Astrocyte (in vitro differentiated cells and primary cell): ENCODE data around the gene CCDC197. TPM values are rescaled to one million over a fixed set of nuclear protein-coding genes. Genes with fewer than 3 reads are reported as not detected.
A peak's percentile ranks its signal among the peaks of the same experiment; 100 is the strongest.

Source experiments
- DNase-seq: peaks from one replicate; pipeline ENCODE4 v3.0.0-alpha.2; 2010; ENCODE audit warnings: low read depth
- FAIRE-seq: peaks from 2 replicates; lab custom pipeline; 2011; peaks lifted over from hg19 to GRCh38; lab: Jason Lieb, UNC
- H2AFZ ChIP-seq: 2 replicates; pipeline ENCODE4 v1.6.0; 2012; ENCODE audit warnings: low read depth, low read length, inconsistent platforms
- H3K27ac ChIP-seq: 2 replicates; pipeline ENCODE4 v1.5.1; 2011; ENCODE audit warnings: low read depth, low read length, inconsistent platforms
- H3K27me3 ChIP-seq: 2 replicates; pipeline ENCODE4 v1.6.0; 2011; ENCODE audit warnings: low read length, inconsistent platforms; ENCODE audit not compliant: insufficient read depth
- H3K36me3 ChIP-seq: 2 replicates; pipeline ENCODE4 v1.5.1; 2011; ENCODE audit warnings: low read length, inconsistent platforms; ENCODE audit not compliant: insufficient read depth
- H3K4me1 ChIP-seq: 2 replicates; pipeline ENCODE4 v1.5.1; 2011; ENCODE audit warnings: low read length, inconsistent platforms; ENCODE audit not compliant: insufficient read depth
- H3K4me2 ChIP-seq: 2 replicates; pipeline ENCODE4 v1.6.0; 2012; ENCODE audit warnings: low read length, inconsistent platforms
- H3K4me3 ChIP-seq: 2 replicates; pipeline ENCODE4 v1.5.1; 2011; ENCODE audit warnings: low read depth, mild to moderate bottlenecking, low read length, inconsistent platforms; ENCODE audit not compliant: insufficient read depth
- H3K79me2 ChIP-seq: 2 replicates; pipeline ENCODE4 v1.6.0; 2012; ENCODE audit warnings: mild to moderate bottlenecking, low read length, inconsistent platforms; ENCODE audit not compliant: insufficient read depth
- H3K9ac ChIP-seq: 2 replicates; pipeline ENCODE4 v1.6.0; 2012; ENCODE audit warnings: mild to moderate bottlenecking, low read length, inconsistent platforms
- H3K9me3 ChIP-seq: 2 replicates; pipeline ENCODE4 v1.5.1; 2012; ENCODE audit warnings: low read depth, mild to moderate bottlenecking, low read length, inconsistent platforms; ENCODE audit not compliant: insufficient read depth
- H4K20me1 ChIP-seq: 2 replicates; pipeline ENCODE4 v1.6.0; 2012; ENCODE audit warnings: low read length, inconsistent platforms; ENCODE audit not compliant: insufficient read depth
- H3K27ac Mint-ChIP-seq: one replicate; pipeline ENCODE4 v1.8.0; 2021; ENCODE audit warnings: mild to moderate bottlenecking, mixed read lengths; ENCODE audit not compliant: unreplicated experiment
- H3K27me3 Mint-ChIP-seq: one replicate; pipeline ENCODE4 v1.8.0; 2021; ENCODE audit warnings: low read depth, mixed read lengths; ENCODE audit not compliant: unreplicated experiment
- H3K36me3 Mint-ChIP-seq: one replicate; pipeline ENCODE4 v1.8.0; 2021; ENCODE audit warnings: low read depth, mixed read lengths; ENCODE audit not compliant: unreplicated experiment
- H3K4me1 Mint-ChIP-seq: one replicate; pipeline ENCODE4 v1.8.0; 2021; ENCODE audit warnings: low read depth, mixed read lengths; ENCODE audit not compliant: unreplicated experiment
- H3K4me3 Mint-ChIP-seq: one replicate; pipeline ENCODE4 v1.8.0; 2021; ENCODE audit warnings: mild to moderate bottlenecking, moderate library complexity, mixed read lengths; ENCODE audit not compliant: unreplicated experiment
- H3K9me3 Mint-ChIP-seq: one replicate; pipeline ENCODE4 v1.8.0; 2021; ENCODE audit warnings: mild to moderate bottlenecking, mixed read lengths; ENCODE audit not compliant: unreplicated experiment
- CTCF ChIP-seq: IDR thresholded peaks from 2 replicates; pipeline ENCODE4 v1.5.1; 2011; ENCODE audit warnings: low read depth, mild to moderate bottlenecking, inconsistent platforms, low read length, moderate library complexity; ENCODE audit not compliant: insufficient read depth
- EZH2 ChIP-seq: IDR thresholded peaks from 2 replicates; pipeline ENCODE4 v1.6.1; 2012; ENCODE audit warnings: mild to moderate bottlenecking, low read length, inconsistent platforms; ENCODE audit not compliant: insufficient read depth
- total RNA-seq: library from RNA; stranded (reverse); gene quantifications from 2 replicates; pipeline ENCODE4 v1.2.1, GENCODE V29; 2021

CCDC197 gene
- total RNA-seq, 1 donor from 2014 or later, result not detected

- Mint-ChIP-seq H3K4me1 (peaks cover 10% of the 10 kb centered on the region), H3K4me3 (no peak overlapping the region), H3K27ac (no peak overlapping the region), H3K27me3 (peaks cover 59% of the 10 kb centered on the region), H3K36me3 (no peaks in the 10 kb centered on the region), H3K9me3 (no peaks in the 10 kb centered on the region)
- Histone ChIP-seq H3K4me3 (no peak overlapping the region), H4K20me1 (no peaks in the 10 kb centered on the region), H3K4me2 (no peak overlapping the region), H3K36me3 (no peaks in the 10 kb centered on the region), H3K9me3 (no peaks in the 10 kb centered on the region), H3K4me1 (peaks cover 9% of the 10 kb centered on the region), H3K27ac (no peak overlapping the region), H3K79me2 (no peaks in the 10 kb centered on the region), H3K27me3 (peaks cover 19% of the 10 kb centered on the region), H3K9ac (no peak overlapping the region), H2AFZ (no peak overlapping the region)
- TF ChIP-seq EZH2 (no peak), CTCF (no peak)
- DNase-seq, result peak; percentile 80
- FAIRE-seq, result no peak
Observed at GRCh38 chr14:93977790-93978581, 19.1 kb upstream of the CCDC197 start.

GRCh38 chr14:93978735-93979134 lies 18.4 kb upstream of the CCDC197 start:
- H3K4me2 ChIP-seq, result no peak overlapping the region
- DNase-seq (no peak), FAIRE-seq (no peak)
- H3K4me3 Mint-ChIP-seq, result no peak overlapping the region
- H3K4me1 ChIP-seq, result peaks cover 12% of the 10 kb centered on the region
- no peaks in the 10 kb centered on the region for H4K20me1 ChIP-seq
- peaks cover 15% of the 10 kb centered on the region for H3K27me3 ChIP-seq
- peaks cover 54% of the 10 kb centered on the region for H3K27me3 Mint-ChIP-seq
- no peak overlapping the region for H2AFZ ChIP-seq
- no peaks in the 10 kb centered on the region for H3K36me3 Mint-ChIP-seq
- no peak overlapping the region for H3K4me3 ChIP-seq
- no peak overlapping the region for H3K27ac Mint-ChIP-seq
- no peak overlapping the region for H3K27ac ChIP-seq
- H3K79me2 ChIP-seq, result no peaks in the 10 kb centered on the region
- TF ChIP-seq EZH2 (no peak), CTCF (no peak)
- H3K9me3 Mint-ChIP-seq, result no peaks in the 10 kb centered on the region
- no peaks in the 10 kb centered on the region for H3K9me3 ChIP-seq
- no peaks in the 10 kb centered on the region for H3K36me3 ChIP-seq
- no peak overlapping the region for H3K9ac ChIP-seq
- peaks cover 10% of the 10 kb centered on the region for H3K4me1 Mint-ChIP-seq
